Skeletal muscle satellite cell (primary cell): ENCODE measurements around the gene QPCTL.
"Not testable (repeated sequence)": the region's sequence is repeated elsewhere in the genome, so short reads cannot be mapped to it uniquely, and the experiment has no call there.

Source experiments
- H3K27me3 ChIP-seq: 2 replicates; pipeline ENCODE4 v1.7.0; 2013; ENCODE audit warnings: low read length; ENCODE audit not compliant: control insufficient read depth, insufficient read depth
- H3K36me3 ChIP-seq: 2 replicates; pipeline ENCODE4 v1.7.0; 2013; ENCODE audit warnings: mild to moderate bottlenecking, control low read depth, low read length; ENCODE audit not compliant: insufficient read depth
- H3K4me1 ChIP-seq: 2 replicates; pipeline ENCODE4 v1.7.0; 2013; ENCODE audit warnings: low read length; ENCODE audit not compliant: control insufficient read depth, insufficient read depth
- H3K4me2 ChIP-seq: 2 replicates; pipeline ENCODE4 v1.7.0; 2013; ENCODE audit warnings: mild to moderate bottlenecking, low read length
- H3K4me3 ChIP-seq: 2 replicates; pipeline ENCODE4 v1.7.0; 2013; ENCODE audit warnings: low read length
- H3K9ac ChIP-seq: 2 replicates; pipeline ENCODE4 v1.7.0; 2013; ENCODE audit warnings: mild to moderate bottlenecking, low read depth, low read length, moderate library complexity
- H3K9me3 ChIP-seq: replicated peaks from 2 replicates; pipeline ENCODE4 v1.7.0; 2013; ENCODE audit warnings: mild to moderate bottlenecking, control low read depth, low read length

Gene QPCTL

DNA sequence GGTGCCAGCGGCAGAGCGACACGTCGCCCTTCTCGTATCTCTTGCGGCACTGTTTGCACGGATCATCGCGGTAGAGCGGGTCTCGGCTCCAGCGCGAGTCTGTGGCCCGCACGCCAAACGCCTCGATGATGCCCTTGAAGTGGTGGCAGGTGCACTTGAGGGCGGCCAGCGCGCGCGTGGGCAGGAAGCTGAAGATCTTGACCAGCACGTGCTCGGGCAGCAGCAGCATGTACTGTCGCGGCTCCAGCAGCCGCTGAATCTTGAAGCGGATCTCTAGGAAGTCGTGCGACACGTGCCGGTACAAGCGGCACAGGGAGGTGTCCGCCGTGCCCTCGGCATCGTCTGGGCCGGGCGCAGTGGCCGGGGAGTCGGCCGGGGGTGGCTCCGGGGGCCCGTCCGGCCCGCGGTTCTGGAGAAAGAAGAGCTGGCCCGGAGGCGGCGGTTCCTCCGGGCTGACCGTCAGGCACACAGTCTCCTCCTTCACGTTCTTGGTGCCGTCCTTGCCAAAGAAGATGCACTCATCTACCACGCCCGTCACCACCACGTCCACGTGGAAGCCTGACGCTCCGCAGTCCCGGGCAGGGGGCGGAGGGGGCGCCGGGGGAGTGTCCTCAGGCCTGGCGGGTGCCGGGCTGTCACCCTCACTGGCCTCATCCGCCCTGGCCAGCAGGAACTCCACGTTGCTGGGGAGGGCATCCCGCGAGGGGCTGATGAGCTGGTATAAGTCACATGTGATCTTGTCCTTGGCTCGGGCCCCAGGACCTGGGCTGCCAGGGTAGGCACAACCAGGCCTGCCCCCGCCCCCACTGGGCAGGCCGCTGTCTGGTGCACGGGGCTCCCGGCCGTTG is 19.6 kb downstream of the QPCTL start:
- H3K4me2 ChIP-seq, result no peak overlapping the region
- no peak overlapping the region for H3K4me3 ChIP-seq
- H3K27me3 ChIP-seq, result no peaks in the 10 kb centered on the region
- no peak overlapping the region for H3K9ac ChIP-seq
- H3K4me1 ChIP-seq, result peaks cover 7% of the 10 kb centered on the region
- no peaks in the 10 kb centered on the region for H3K9me3 ChIP-seq
- H3K36me3 ChIP-seq, result peaks cover 13% of the 10 kb centered on the region

DNA sequence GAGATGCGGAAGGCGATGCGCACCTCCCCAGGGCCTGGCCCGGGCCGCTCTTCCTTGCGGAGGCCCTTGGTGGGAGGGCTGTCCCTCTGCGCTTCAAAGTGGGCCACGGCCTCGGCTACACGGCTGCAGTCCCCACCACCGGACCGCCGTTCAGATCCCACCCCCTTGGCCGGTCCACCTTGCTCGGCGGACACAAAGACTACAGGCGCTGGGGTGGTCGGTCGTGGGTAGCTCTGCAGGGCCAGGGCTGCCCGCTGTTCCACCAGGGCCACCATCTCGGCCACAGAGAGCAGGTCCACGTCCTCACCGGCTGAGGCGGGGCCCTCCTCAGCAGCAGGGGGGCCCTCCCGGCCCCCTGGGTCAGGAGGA is 20.2 kb downstream of the QPCTL start:
- no peaks in the 10 kb centered on the region for H3K9me3 ChIP-seq
- H3K27me3 ChIP-seq, result no peaks in the 10 kb centered on the region
- H3K36me3 ChIP-seq, result peaks cover 13% of the 10 kb centered on the region
- peaks cover 7% of the 10 kb centered on the region for H3K4me1 ChIP-seq
- H3K4me3 ChIP-seq, result no peak overlapping the region
- no peak overlapping the region for H3K4me2 ChIP-seq
- H3K9ac ChIP-seq, result no peak overlapping the region

DNA sequence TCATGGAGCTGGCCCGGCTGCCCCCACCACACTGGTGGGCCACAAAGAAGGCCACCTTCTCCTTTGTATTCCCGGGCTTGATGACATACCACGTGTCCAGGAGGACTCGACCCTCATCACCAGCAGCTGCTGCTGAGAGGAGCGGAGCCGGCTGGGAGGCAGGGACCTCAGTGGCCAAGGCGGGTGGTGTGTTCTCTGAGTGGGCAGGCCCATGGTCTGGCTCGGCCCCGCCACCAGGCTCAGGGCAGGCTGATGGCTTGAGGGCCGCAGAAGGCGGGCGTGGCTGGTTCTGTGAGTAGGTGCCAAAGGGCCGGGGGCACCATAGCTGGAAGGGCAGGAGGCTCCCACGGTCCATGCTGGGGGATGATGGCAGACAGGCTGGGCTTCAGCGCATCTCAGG is 20.7 kb downstream of the QPCTL start:
- Histone ChIP-seq H3K4me2 (no peak overlapping the region), H3K4me3 (no peak overlapping the region), H3K4me1 (peaks cover 11% of the 10 kb centered on the region), H3K9ac (no peak overlapping the region), H3K9me3 (no peaks in the 10 kb centered on the region), H3K36me3 (peaks cover 13% of the 10 kb centered on the region), H3K27me3 (no peaks in the 10 kb centered on the region)

DNA sequence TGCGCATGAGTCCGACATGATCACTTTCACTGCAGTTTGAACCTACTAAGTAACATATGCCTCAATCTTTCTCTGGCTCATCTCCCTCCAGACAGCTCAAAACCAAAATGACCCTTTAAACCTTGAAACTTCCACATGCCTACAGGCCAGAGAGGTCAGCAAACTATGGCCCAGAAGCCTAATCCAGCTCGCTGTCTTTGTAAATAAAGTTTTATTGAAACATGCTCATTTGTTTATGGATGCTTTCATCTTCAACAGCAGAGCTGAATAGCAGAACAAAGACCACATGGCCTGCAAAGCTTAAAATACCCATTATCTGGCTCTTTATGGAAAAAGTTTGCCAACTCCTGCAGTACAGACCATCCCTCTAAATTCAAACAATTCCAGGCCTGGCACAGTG is 22.7 kb downstream of the QPCTL start:
- H3K4me2 ChIP-seq, result no peak overlapping the region
- no peaks in the 10 kb centered on the region for H3K27me3 ChIP-seq
- H3K4me1 ChIP-seq, result peaks cover 16% of the 10 kb centered on the region
- H3K36me3 ChIP-seq, result peaks cover 20% of the 10 kb centered on the region
- H3K9me3 ChIP-seq, result no peaks in the 10 kb centered on the region
- H3K4me3 ChIP-seq, result no peak overlapping the region
- no peak overlapping the region for H3K9ac ChIP-seq

DNA sequence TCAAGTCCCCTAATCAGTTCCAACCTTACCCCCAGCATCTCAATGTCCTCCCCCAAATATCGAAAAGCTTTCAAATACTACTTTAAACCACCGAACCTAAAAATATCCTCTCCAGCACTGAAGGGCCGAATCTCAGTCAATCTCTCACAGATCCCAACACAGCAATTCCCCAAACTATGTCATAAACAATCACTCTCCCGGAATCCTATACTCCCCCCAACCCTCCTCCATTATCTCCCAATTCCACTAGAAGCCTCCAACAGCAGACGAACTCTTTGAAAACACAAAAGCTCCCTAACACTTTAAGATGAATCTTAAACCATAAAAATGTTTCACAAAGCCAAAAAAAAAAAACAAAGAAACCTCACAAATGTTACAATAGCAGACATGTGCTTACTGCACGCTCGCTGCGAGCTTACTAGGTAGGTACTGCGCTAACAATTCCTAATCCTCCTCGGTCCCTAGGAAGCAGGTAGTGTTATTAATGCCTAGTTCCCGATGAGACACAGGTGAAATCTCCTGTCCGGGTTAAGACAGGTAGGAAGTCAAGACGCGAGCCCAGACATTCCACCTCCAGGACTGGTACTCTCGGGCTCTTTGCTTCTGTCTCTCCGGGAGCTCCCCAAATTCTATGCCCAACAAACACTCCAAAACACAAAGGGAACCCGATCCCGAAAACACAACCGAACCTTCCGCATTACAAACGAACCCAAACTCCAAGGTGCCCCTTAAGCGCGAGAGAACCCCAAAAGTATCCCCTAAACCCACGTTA is 24.1 kb downstream of the QPCTL start:
- Histone ChIP-seq H3K9me3 (no peaks in the 10 kb centered on the region), H3K4me3 (peak overlapping the region; percentile 74), H3K4me1 (peaks cover 16% of the 10 kb centered on the region), H3K9ac (peak overlapping the region; percentile 89), H3K27me3 (no peaks in the 10 kb centered on the region), H3K4me2 (peak overlapping the region; percentile 94), H3K36me3 (peaks cover 20% of the 10 kb centered on the region)

DNA sequence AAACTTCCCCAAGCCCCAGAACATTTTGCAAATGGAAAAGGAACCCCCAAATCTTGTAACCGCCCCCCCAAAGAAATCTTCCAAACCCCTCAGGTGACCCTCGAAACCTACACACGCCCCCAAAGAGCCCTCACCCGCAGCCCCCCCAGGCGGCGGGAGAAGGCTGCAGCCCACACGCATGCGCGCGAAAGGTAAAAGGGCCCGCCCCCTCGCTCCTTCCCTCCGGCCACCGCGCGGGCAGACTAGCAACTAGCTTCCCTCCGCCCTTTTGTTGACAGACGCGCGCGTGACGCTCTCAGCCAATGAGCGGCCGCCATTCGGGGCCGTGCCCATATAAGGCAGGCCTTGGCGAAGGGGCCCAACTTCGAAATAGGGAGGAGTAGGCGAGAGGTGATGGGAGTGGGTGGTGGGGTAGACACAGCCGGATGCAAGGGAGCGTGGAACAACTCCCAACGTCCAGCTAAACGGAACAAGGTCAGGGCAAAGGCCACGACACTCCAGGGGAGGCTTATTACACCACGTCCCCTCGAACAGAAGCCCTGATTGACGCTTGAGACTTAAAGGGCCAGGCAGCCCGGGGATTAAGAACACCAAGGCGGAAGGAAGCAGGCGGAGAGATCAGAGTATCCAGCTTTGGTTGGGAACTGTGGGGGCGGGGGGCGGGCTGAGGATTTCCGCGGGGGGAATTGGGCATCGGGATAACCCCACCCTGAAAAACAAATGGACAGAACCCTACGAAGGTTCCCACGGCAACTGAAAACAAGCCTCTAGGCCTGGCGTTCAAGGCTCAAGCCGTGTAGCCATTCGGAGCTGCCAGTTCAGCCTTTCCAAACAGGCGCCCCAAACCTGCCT is 24.9 kb downstream of the QPCTL start:
- H3K9ac ChIP-seq, result peak overlapping the region; percentile 89
- peak overlapping the region; percentile 74 for H3K4me3 ChIP-seq
- peak overlapping the region; percentile 94 for H3K4me2 ChIP-seq
- H3K4me1 ChIP-seq, result peaks cover 19% of the 10 kb centered on the region
- no peaks in the 10 kb centered on the region for H3K27me3 ChIP-seq
- H3K36me3 ChIP-seq, result peaks cover 12% of the 10 kb centered on the region
- no peaks in the 10 kb centered on the region for H3K9me3 ChIP-seq

DNA sequence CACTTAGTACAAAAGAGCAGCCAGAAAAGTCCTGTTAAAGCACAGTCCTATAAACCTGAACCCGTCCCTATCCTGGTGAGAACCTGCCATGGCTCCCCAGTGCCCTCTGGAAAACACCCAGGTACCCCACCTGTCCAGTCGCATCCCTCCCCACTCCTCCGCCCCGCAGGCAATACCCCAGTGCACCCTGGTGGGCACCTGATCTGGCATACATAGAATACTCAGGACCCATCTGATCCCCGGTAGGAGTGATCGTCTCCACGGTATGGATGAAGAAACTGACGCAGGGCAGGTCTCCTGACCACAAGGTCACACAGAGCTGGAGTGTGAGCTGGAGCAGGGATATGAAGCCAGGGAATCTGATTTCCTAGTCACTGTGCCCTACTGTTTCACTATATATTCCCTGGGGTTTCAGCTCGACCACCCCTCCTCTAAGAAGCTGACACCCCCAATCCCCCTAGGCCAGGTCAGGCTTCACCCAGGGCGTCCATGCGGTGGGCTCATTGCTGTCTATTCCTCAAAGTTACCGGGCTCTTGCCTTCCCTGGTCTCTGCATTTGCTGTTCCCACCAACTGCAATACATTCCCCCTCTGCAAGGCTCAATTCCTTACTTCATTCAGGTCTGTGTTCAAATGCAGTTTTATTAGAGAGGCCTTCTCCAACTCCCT is 25.7 kb downstream of the QPCTL start:
- Histone ChIP-seq H3K27me3 (no peaks in the 10 kb centered on the region), H3K9ac (peak overlapping the region; percentile 89), H3K4me2 (peak overlapping the region; percentile 94), H3K9me3 (no peaks in the 10 kb centered on the region), H3K4me3 (peak overlapping the region; percentile 74), H3K4me1 (peaks cover 25% of the 10 kb centered on the region), H3K36me3 (peaks cover 7% of the 10 kb centered on the region)

DNA sequence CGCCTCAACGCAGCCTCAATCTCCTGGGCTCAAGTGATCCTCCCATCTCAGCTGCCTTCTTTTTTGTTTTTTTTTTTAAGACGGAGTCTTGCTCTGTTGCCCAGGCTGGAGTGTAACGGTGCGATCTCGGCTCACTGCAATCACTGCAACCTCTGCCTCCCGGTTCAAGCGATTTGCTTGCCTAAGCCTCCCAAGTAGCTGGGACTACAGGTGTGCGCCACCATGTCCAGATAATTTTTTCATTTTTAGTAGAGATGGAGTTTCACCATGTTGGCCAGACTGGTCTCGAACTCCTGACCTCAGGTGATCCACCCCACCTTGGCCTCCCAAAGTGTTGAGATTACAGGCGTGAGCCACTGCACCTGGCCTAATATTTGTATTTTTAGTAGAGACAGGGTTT is 27.6 kb downstream of the QPCTL start:
- H3K27me3 ChIP-seq, H3K4me3 ChIP-seq, H3K4me2 ChIP-seq, H3K9ac ChIP-seq, H3K9me3 ChIP-seq: not testable (repeated sequence)
- H3K36me3 ChIP-seq, result peaks cover 11% of the 10 kb centered on the region
- H3K4me1 ChIP-seq, result peaks cover 35% of the 10 kb centered on the region

DNA sequence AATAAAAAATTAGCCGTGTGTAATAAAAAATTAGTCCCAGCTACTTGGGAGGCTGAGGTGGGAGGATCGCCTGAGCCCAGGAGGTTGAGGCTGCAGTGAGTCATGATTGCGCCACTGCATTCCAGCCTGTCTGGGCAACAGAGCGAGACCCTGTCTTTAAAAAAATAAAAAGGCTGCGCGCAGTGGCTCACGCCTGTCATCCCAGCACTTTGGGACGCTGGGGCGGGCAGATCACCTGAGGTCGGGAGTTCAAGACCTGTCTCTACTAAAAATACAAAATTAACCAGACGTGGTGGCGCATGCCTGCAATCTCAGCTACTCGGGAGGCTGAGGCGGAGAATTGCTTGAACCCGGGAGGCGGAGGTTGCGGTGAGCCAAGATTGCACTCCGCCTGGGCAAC is 36.2 kb downstream of the QPCTL start:
- not testable (repeated sequence) for H3K9ac ChIP-seq, H3K9me3 ChIP-seq, H3K4me3 ChIP-seq, H3K4me2 ChIP-seq, H3K27me3 ChIP-seq, H3K36me3 ChIP-seq
- H3K4me1 ChIP-seq, result peaks cover 16% of the 10 kb centered on the region

DNA sequence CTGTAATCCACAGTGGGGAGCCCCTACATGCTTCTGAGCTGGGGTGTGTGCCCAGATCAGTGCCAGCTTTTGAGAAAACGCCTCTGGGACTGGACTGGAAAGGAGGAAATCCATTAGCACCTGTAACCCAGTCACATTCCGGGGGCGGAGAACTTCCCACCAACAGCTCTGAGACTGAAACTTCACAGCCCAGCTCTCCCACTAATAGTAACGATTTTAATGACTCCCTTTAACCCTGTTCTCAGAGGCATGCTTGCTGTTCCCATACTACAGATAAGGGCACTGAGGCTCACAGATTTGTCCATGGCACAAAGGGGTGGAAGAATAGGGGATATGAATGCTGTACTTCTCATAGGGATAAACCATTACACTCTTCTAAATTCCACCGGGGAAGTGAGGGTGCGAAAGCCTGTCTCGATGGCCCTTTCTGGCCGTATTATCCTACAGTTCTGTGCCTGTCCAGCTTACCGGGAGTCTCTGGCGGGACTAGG is 37.4 kb downstream of the QPCTL start:
- Histone ChIP-seq H3K9ac (peak overlapping the region; percentile 87), H3K27me3 (no peaks in the 10 kb centered on the region), H3K36me3 (no peaks in the 10 kb centered on the region), H3K4me2 (peak overlapping the region; percentile 96), H3K9me3 (no peaks in the 10 kb centered on the region), H3K4me3 (peak overlapping the region; percentile 86), H3K4me1 (peaks cover 11% of the 10 kb centered on the region)
